Measurements from ENCODE around the gene ANKS6. TPM values are rescaled to one million over a fixed set of nuclear protein-coding genes. Genes with fewer than 3 reads are reported as not detected.

ANKS6 gene
- total and polyA plus RNA-seq, 4 donors, result 8.0 to 31.3 (median 19.8) TPM

DNA sequence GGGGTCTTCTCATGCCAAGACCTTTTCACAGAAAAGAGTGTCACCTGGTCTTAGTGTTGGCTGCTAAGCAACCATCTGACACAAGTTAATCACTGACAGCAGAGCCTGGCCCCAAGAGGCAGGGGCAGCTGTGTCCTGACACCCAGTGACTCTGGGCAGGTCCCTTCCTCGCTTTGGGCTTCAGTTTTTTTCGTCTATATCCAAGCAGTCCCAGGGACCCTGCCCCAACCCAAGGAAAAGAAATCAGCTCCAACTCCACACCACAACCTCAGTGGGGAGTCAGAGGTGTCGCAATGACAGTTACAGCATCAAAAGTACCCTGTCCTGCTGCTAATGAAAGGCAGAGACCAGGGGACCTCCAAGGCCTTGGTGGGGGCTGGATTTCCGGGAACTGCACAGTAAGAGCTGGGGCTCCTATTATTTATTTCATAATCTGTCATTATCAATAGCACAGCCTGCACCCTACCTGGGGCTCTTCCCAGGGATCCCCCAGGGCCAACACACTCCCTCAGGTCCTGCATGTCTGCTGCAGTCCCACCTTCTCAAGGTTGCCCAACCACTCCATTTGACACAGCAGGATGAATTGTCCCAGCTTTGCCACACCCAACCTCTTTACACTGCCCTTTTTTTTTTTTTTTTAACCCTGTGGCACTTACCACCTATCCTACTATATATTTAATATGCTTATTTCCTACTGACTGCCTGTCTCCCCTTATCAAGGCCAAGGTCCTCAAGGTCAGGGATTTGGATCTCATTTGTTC, 9.4 kb downstream of the ANKS6 start:
- DNase-seq (ENCODE audit: low read depth in 4 of 6, low spot score in 6 of 6), result no peak
- peaks cover 18% of the 10 kb centered on the region for H3K4me1 ChIP-seq (ENCODE audit: control insufficient read depth, insufficient read depth, low read length)
- H3K9me3 ChIP-seq (ENCODE audit: control insufficient read depth, insufficient read depth, low read length), result no peaks in the 10 kb centered on the region
- WGBS (ENCODE audit: insufficient coverage), result 92% methylated on average over 3 of the region's 4 CpGs
- no peaks in the 10 kb centered on the region for H3K27me3 ChIP-seq (ENCODE audit: control insufficient read depth, insufficient read depth, low read length)
- H3K36me3 ChIP-seq (ENCODE audit: control insufficient read depth, insufficient read depth, low read length), result peaks cover 40% of the 10 kb centered on the region
- H3K4me3 ChIP-seq (ENCODE audit: low read depth, low read length), result no peak overlapping the region
- H3K27ac ChIP-seq (ENCODE audit: low read depth, low read length), result no peak overlapping the region

DNA sequence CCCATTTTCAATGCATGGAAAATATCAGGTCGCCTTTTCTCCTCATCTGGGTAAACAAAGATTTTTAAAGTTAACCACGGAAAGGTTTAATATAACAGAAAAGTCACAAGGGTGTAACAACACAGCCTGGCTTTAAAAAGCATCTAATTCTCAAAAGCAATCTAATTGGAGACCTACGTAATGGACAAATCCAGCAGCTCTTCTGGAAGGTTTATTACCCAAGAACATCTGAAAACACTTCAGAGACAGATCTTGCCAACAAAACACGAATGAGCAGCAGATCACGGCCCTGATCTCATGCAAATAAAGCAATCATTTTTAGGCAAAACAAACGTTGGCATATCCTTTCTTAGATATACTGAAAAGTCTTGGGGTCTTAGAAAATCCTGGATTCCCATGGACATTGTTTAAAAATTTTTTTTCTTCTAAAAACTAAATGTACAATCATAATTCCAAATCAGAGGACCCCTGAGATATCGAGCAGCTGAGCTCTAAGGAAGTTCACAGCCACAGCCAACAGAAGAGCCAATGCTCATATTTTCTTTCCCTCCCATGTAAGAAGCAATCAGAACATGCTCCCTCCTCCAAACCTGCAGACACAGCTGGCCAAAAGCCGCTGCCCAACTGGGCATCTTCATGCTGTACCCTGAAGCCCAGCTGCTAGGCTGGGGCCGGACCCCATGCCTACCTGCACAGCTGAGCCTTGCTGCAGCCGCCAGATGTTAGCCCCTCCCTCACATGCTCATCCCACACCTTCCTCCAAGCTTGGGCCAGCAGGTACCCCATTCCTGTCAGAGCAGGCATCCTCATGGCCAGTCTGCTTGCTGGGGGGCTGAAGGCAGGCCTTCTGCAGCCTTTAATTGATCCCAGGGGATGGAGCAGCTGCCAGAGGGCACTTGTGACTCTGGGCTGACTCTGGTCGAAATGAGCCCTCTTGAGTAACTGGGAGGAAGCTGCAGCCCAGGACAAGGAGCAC, 11.2 kb downstream of the ANKS6 start:
- Histone ChIP-seq H3K27me3 (ENCODE audit: control insufficient read depth, insufficient read depth, low read length) (no peaks in the 10 kb centered on the region), H3K4me3 (ENCODE audit: low read depth, low read length) (no peak overlapping the region), H3K4me1 (ENCODE audit: control insufficient read depth, insufficient read depth, low read length) (peaks cover 7% of the 10 kb centered on the region), H3K36me3 (ENCODE audit: control insufficient read depth, insufficient read depth, low read length) (peaks cover 42% of the 10 kb centered on the region), H3K27ac (ENCODE audit: low read depth, low read length) (no peak overlapping the region), H3K9me3 (ENCODE audit: control insufficient read depth, insufficient read depth, low read length) (no peaks in the 10 kb centered on the region)
- DNase-seq (ENCODE audit: low read depth in 4 of 6, low spot score in 6 of 6), result peak in 1 of 6 donors; percentile 58
- 86% methylated on average over 8 of the region's 11 CpGs for WGBS (ENCODE audit: insufficient coverage)

DNA sequence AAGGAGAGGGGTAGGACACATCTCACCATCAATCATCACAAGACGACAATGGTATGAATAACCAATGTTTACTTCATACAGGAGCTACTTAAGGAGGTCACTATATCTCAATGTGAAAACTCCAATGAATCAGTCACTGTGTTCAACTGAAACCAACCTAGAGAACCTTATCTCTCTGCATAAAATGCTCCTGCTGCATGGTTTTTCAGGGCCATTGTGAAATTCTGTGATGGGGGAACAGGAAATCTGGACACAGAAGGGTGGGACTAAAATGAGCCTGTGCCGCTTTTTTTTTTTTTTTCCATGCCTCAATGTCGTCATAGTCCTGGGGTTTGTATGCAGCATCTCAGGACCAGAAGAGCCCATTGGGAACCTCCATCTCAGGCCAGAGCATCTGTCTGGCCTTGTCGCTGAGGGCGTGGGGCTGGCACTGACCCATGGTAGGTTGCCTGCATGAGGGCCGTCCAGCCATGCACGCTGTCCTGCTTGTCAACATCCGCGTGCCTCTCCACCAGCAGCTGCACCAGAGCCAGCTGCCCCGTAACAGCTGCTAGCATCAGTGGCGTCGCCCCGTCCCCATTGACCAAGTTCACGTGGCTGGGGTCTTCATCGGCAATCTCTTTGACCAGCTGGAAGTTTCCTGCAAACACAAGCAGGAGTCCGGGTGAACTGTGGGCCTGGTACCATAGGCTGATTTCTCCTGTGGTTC, 12.7 kb downstream of the ANKS6 start:
- Histone ChIP-seq H3K27me3 (ENCODE audit: control insufficient read depth, insufficient read depth, low read length) (no peaks in the 10 kb centered on the region), H3K9me3 (ENCODE audit: control insufficient read depth, insufficient read depth, low read length) (no peaks in the 10 kb centered on the region), H3K4me3 (ENCODE audit: low read depth, low read length) (no peak overlapping the region), H3K36me3 (ENCODE audit: control insufficient read depth, insufficient read depth, low read length) (peaks cover 42% of the 10 kb centered on the region), H3K27ac (ENCODE audit: low read depth, low read length) (no peak overlapping the region), H3K4me1 (ENCODE audit: control insufficient read depth, insufficient read depth, low read length) (peaks cover 12% of the 10 kb centered on the region)
- 94% methylated on average over 15 of the region's 16 CpGs for WGBS (ENCODE audit: insufficient coverage)
- no peak for DNase-seq (ENCODE audit: low read depth in 4 of 6, low spot score in 6 of 6)

DNA sequence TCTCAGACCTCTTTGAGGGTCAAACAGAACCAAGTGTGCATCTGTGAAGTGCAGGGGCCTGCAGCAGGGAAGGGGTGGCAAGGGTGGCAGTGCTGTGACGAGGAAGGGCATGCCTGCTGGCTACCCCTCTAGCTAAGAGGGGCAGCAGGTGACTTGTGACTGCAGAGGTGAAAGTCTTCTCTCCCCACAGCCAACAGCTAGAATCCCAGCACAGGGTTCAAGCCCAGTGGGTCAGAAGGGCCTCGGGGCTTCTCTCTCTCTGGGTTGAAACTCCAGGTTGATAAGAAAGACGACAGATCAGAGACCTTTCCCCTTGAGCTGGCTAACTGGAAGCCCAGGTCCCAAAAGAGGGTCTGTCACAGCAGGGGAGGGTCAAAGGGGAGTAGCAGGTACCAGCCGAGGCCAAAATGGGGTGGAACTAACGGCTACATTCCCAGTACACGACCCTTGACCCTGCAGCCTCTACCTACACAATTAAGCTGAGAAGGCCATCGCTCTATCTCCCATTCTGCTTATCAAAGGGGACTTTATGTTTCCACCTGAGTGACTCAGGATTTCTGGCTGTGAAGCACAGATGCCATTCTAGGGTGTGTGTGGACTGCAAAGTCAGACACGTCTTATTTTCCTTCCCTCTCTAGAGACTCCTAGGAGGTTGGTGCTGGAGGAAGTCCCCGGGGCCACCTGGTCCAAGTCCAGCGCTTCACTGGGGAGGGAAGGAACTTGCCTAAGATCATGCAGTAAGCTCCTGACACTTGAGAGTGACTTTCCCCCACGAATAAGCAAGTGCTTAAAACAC, 14.6 kb downstream of the ANKS6 start:
- no peaks in the 10 kb centered on the region for H3K27me3 ChIP-seq (ENCODE audit: control insufficient read depth, insufficient read depth, low read length)
- H3K4me1 ChIP-seq (ENCODE audit: control insufficient read depth, insufficient read depth, low read length), result peaks cover 15% of the 10 kb centered on the region
- no peaks in the 10 kb centered on the region for H3K9me3 ChIP-seq (ENCODE audit: control insufficient read depth, insufficient read depth, low read length)
- H3K27ac ChIP-seq (ENCODE audit: low read depth, low read length), result no peak overlapping the region
- H3K36me3 ChIP-seq (ENCODE audit: control insufficient read depth, insufficient read depth, low read length), result peaks cover 43% of the 10 kb centered on the region
- H3K4me3 ChIP-seq (ENCODE audit: low read depth, low read length), result no peak overlapping the region
- DNase-seq (ENCODE audit: low read depth in 4 of 6, low spot score in 6 of 6), result no peak
- WGBS (ENCODE audit: insufficient coverage), result 85% methylated on average over 8 of the region's 11 CpGs

DNA sequence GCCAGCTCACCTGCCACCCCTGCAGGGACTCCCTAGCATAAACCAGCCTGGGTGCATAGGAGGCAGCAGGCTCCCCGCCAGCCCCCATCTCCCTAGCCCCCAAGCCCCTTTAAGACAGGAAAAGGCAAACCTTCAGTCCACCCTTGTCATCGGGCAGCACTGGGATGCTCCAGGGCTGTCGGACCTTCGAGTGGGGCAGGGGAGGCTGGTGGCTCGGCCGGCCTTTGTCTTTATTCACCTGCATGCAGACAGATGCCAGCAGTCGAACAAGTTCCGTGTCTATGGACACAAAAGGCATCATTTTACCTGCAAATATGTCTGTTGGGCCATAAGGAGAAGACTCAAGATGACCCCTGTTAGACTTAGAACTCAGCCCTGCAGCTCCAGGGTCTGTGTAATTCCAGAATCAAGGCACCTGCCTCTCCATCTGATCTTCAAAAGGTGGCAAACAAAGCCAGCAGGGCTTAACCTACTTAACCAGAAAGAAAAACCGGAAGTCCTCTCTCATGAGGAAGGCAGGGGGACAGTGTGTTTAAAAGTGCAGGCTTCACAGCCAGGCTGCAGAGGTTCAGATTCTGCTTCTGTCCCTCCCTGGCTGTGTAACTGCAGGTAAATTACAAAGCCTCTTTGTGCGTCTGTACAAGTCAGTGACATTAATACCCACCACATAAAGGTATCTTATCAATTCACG, 16.2 kb downstream of the ANKS6 start:
- Histone ChIP-seq H3K27me3 (ENCODE audit: control insufficient read depth, insufficient read depth, low read length) (no peaks in the 10 kb centered on the region), H3K36me3 (ENCODE audit: control insufficient read depth, insufficient read depth, low read length) (peaks cover 43% of the 10 kb centered on the region), H3K4me1 (ENCODE audit: control insufficient read depth, insufficient read depth, low read length) (peaks cover 9% of the 10 kb centered on the region), H3K9me3 (ENCODE audit: control insufficient read depth, insufficient read depth, low read length) (no peaks in the 10 kb centered on the region), H3K27ac (ENCODE audit: low read depth, low read length) (no peak overlapping the region), H3K4me3 (ENCODE audit: low read depth, low read length) (no peak overlapping the region)
- DNase-seq (ENCODE audit: low read depth in 4 of 6, low spot score in 6 of 6), result no peak
- WGBS (ENCODE audit: insufficient coverage), result 96% methylated on average over 8 of the region's 11 CpGs

DNA sequence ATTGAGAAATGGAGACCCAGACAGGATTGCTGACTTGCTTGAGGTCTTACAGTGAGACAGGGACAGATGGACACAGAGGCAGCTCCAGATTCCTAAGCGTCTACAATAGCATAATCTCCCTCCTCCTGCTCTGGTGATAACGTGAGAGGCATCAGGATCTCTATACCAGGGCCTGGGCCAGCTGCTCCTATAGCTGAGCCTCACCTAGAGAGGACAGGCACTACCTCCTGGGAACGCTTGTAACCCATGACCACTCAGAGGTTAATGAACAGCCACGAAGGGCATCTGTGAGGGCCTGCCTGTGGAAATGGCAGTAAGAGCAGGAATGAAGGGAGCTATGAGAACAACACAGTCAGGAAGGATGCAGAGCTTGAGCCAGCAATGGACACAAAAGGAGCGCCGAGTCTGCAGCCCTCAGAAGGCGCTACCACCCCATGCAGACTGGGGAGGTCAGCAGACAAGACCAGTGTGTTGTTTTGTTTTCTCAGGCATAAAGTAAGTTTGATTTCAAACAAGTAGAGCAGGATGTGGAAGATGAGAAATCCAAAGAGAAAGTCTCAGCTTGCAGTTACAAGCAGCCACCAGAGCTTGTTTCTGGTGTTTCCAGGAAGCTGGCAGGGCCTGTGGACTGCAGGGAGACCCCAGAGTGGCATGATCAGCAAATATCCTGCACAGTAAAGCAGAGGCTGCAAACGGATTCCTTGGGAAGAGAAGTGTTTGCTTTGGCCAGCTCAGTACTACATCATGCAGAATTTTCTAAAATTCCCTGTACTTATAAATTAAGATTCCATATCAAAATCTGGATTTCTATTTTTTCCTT, 17.4 kb downstream of the ANKS6 start:
- peaks cover 9% of the 10 kb centered on the region for H3K4me1 ChIP-seq (ENCODE audit: control insufficient read depth, insufficient read depth, low read length)
- H3K27ac ChIP-seq (ENCODE audit: low read depth, low read length), result peak overlapping the region; percentile 7
- H3K4me3 ChIP-seq (ENCODE audit: low read depth, low read length), result no peak overlapping the region
- no peaks in the 10 kb centered on the region for H3K27me3 ChIP-seq (ENCODE audit: control insufficient read depth, insufficient read depth, low read length)
- 43% methylated on average over 7 of the region's 8 CpGs for WGBS (ENCODE audit: insufficient coverage)
- no peaks in the 10 kb centered on the region for H3K9me3 ChIP-seq (ENCODE audit: control insufficient read depth, insufficient read depth, low read length)
- peak in 2 of 6 donors; percentile 35 to 48 for DNase-seq (ENCODE audit: low read depth in 4 of 6, low spot score in 6 of 6)
- peaks cover 50% of the 10 kb centered on the region for H3K36me3 ChIP-seq (ENCODE audit: control insufficient read depth, insufficient read depth, low read length)

DNA sequence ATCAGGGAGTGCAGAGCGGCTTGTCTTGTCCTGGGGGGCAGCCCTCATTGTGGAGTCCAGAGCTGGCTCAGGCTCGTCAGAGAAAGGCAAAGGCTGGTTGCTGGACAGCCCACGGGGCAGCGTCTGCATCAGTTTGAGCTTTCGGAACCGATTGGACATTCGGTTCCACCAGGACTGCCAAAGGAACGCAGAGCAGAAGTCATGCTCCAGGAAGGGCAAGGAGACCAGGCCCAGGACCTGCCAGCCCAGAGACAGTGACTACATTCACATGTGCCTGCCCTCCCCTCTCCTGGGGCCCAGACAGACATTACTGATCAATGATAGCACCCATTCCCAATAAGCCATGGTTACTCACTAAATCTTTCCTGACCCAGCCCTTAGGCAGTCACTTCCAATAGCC, 18.1 kb downstream of the ANKS6 start:
- no peaks in the 10 kb centered on the region for H3K27me3 ChIP-seq (ENCODE audit: control insufficient read depth, insufficient read depth, low read length)
- no peak overlapping the region for H3K27ac ChIP-seq (ENCODE audit: low read depth, low read length)
- peaks cover 53% of the 10 kb centered on the region for H3K36me3 ChIP-seq (ENCODE audit: control insufficient read depth, insufficient read depth, low read length)
- DNase-seq (ENCODE audit: low read depth in 4 of 6, low spot score in 6 of 6), result no peak
- H3K9me3 ChIP-seq (ENCODE audit: control insufficient read depth, insufficient read depth, low read length), result no peaks in the 10 kb centered on the region
- H3K4me3 ChIP-seq (ENCODE audit: low read depth, low read length), result no peak overlapping the region
- 97% methylated on average over 8 of the region's 8 CpGs for WGBS (ENCODE audit: insufficient coverage)
- H3K4me1 ChIP-seq (ENCODE audit: control insufficient read depth, insufficient read depth, low read length), result peaks cover 9% of the 10 kb centered on the region

DNA sequence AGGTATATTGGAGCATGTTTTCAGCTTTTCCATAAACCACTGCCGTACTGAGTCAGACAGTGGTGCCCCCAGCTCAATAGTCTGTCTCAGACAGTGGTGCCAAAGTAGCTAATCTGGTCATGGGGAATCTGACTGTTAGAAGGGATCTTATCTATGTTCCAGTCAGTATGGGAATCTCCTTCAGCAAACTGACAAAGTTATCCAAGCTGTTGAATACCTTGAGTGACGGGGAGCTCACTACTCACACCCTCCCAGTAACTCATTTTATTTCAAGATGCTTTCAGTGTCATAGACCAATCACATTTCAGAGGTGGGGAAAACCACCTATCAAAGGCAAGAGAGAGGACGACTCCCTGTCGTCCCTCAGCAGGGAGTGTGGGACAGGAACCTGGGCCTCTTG, 18.7 kb downstream of the ANKS6 start:
- H3K27me3 ChIP-seq (ENCODE audit: control insufficient read depth, insufficient read depth, low read length), result no peaks in the 10 kb centered on the region
- WGBS (ENCODE audit: insufficient coverage), result 100% methylated on average over 2 of the region's 4 CpGs
- H3K4me3 ChIP-seq (ENCODE audit: low read depth, low read length), result no peak overlapping the region
- H3K4me1 ChIP-seq (ENCODE audit: control insufficient read depth, insufficient read depth, low read length), result peaks cover 9% of the 10 kb centered on the region
- H3K27ac ChIP-seq (ENCODE audit: low read depth, low read length), result no peak overlapping the region
- H3K36me3 ChIP-seq (ENCODE audit: control insufficient read depth, insufficient read depth, low read length), result peaks cover 55% of the 10 kb centered on the region
- no peaks in the 10 kb centered on the region for H3K9me3 ChIP-seq (ENCODE audit: control insufficient read depth, insufficient read depth, low read length)
- no peak for DNase-seq (ENCODE audit: low read depth in 4 of 6, low spot score in 6 of 6)

Data from spinal cord (tissue), 10 donors.